OCI-LY7 (cell line): Measurements from ENCODE around the gene ESR2. TPM values are rescaled to one million over a fixed set of nuclear protein-coding genes. Genes with fewer than 3 reads are reported as not detected.

Experiments
- BruUV-seq: library from RNA; stranded (reverse); fragments of 400-500 nt; replicated peaks from 2 replicates; lab custom pipeline; 2021; lab: Mats Ljungman, UMichigan
- CTCF ChIA-PET: fragments of 300-600 bp; sonication (Branson Sonifier 250); formaldehyde crosslinking; loops from one replicate; lab custom pipeline; 2022; ENCODE audit warnings: antibody characterized with exemption; ENCODE audit not compliant: unreplicated experiment; lab: Charles Lee
- POLR2A ChIA-PET: fragments of 300-600 bp; sonication (Branson Sonifier 250); formaldehyde crosslinking; loops from one replicate; lab custom pipeline; 2022; ENCODE audit warnings: antibody characterized with exemption; lab: Charles Lee
- DNase-seq: peaks from one replicate; pipeline ENCODE4 v3.0.0-alpha.2; 2015; ENCODE audit warnings: low spot score
- H2AFZ ChIP-seq: fragments of 200-600 bp; sonication (generic), shearing (Covaris generic); 2 replicates; pipeline ENCODE4 v1.6.1; 2014; ENCODE audit warnings: mild to moderate bottlenecking, antibody characterized with exemption, low read length, moderate library complexity
- H3K27ac ChIP-seq: fragments of 200-600 bp; sonication (generic); 2 replicates; pipeline ENCODE4 v1.5.1; 2014; ENCODE audit warnings: mixed run types, low read depth, mild to moderate bottlenecking, moderate library complexity, low read length, inconsistent platforms; ENCODE audit not compliant: poor library complexity, severe bottlenecking
- H3K36me3 ChIP-seq: fragments of 200-600 bp; sonication (generic); 2 replicates; pipeline ENCODE4 v1.6.1; 2014; ENCODE audit warnings: mild to moderate bottlenecking, antibody characterized with exemption, low read length, moderate library complexity, mixed read lengths; ENCODE audit not compliant: insufficient read depth
- H3K4me1 ChIP-seq: fragments of 200-600 bp; sonication (generic); 2 replicates; pipeline ENCODE4 v1.5.1; 2014; ENCODE audit warnings: mild to moderate bottlenecking, low read length; ENCODE audit not compliant: insufficient read depth, poor library complexity, severe bottlenecking
- H3K4me2 ChIP-seq: fragments of 200-600 bp; sonication (generic); 2 replicates; pipeline ENCODE4 v1.6.1; 2014; ENCODE audit warnings: mild to moderate bottlenecking, low read length
- H3K4me3 ChIP-seq: fragments of 200-600 bp; sonication (generic); 2 replicates; pipeline ENCODE4 v1.5.1; 2014; ENCODE audit warnings: mild to moderate bottlenecking, low read depth, low read length; ENCODE audit not compliant: poor library complexity, severe bottlenecking
- H3K79me2 ChIP-seq: fragments of 200-600 bp; sonication (generic); 2 replicates; pipeline ENCODE4 v1.6.1; 2016; ENCODE audit warnings: low read depth, mild to moderate bottlenecking, low read length, moderate library complexity, mixed read lengths; ENCODE audit not compliant: insufficient read depth
- H3K9me2 ChIP-seq: fragments of 200-600 bp; sonication (generic); 2 replicates; pipeline ENCODE4 v1.6.1; 2016; ENCODE audit warnings: mild to moderate bottlenecking, low read length, mixed read lengths; ENCODE audit not compliant: insufficient read depth
- H3K9me3 ChIP-seq: fragments of 200-600 bp; sonication (generic); 2 replicates; pipeline ENCODE4 v1.6.1; 2014; ENCODE audit warnings: mild to moderate bottlenecking, mixed run types, low read length, mixed read lengths
- H4K20me1 ChIP-seq: fragments of 200-600 bp; sonication (generic); 2 replicates; pipeline ENCODE4 v1.6.1; 2014; ENCODE audit warnings: mild to moderate bottlenecking, antibody characterized with exemption, low read length, moderate library complexity, mixed read lengths; ENCODE audit not compliant: insufficient read depth
- EZH2phosphoT487 ChIP-seq: fragments of 200-600 bp; sonication (generic); IDR thresholded peaks from 2 replicates; pipeline ENCODE4 v1.6.1; 2018; ENCODE audit warnings: low read depth, borderline replicate concordance, mild to moderate bottlenecking, mixed run types, antibody characterized with exemption, low read length, moderate library complexity, mixed read lengths
- intact Hi-C: fragments of 100-400 bp; cut with micrococcal nuclease; formaldehyde crosslinking; loops from one replicate; pipeline ENCODE4 v1.10.0; 2022; ENCODE audit not compliant: unreplicated experiment
- total RNA-seq, 2 experiments: library from RNA; depleted of rRNA in 1 of 2; stranded (reverse); fragments of >200 nt in 1 of 2; shearing (Covaris generic) in 1 of 2; gene quantifications; 2 replicates each; pipeline ENCODE4 v1.2.3, GENCODE V29; 2014 to 2022
- TF ChIP-seq, protein P1 (sequence below): fragments of 200-600 bp; sonication (generic); conservative IDR thresholded peaks from 2 replicates; pipeline ENCODE4 v1.5.1; 2014; ENCODE audit warnings: mild to moderate bottlenecking, antibody characterized with exemption, low read length, moderate library complexity, mixed read lengths

ESR2 gene
- total RNA-seq, 2 experiments from 2014 or later = 13.4 to 37.7 TPM

GRCh38 chr14:64294672-64295413 lies 672 bp upstream of the ESR2 start:
- CTCF ChIA-PET = interaction anchor here (0.6 to 1.6 kb wide), 2 partner anchors 30 to 65 kb away, joined by 5 to 9 read pairs; no protein-coding TSS in a partner anchor
- Histone ChIP-seq H2AFZ (peak overlapping the region; percentile 89), H3K27ac (no peak overlapping the region)

DNA sequence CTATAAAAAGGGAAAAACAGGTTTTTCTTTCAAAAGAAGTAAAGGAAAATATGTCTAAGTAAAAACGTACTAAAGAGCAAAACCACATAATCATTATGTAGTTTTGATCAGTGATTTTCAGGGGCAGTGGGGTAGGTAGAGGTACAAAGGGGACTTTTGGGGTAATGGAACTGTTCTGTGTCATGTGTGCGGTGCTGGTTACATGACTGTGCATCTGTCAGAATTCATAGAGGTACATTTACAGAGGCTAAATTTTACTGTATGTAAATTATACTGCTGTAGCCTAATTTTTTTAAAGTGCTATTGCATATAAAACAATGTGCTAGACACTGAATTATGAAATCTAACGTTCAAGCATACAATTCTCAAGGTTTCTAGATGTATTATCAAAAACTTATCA lies 2.0 kb downstream of the ESR2 start:
- H3K79me2 ChIP-seq = no peaks in the 10 kb centered on the region
- CTCF ChIA-PET = no interaction called here
- H3K4me3 ChIP-seq = no peak overlapping the region
- intact Hi-C loops = loop anchor here (5.0 kb wide), 1 partner anchor 75 kb away; no protein-coding TSS in a partner anchor
- POLR2A ChIA-PET = interaction anchor here (1.0 kb wide), 1 partner anchor 27 kb away, joined by 4 read pairs; no protein-coding TSS in a partner anchor
- TF ChIP-seq EZH2phosphoT487 = no peak
- TF ChIP-seq, protein P1, sequence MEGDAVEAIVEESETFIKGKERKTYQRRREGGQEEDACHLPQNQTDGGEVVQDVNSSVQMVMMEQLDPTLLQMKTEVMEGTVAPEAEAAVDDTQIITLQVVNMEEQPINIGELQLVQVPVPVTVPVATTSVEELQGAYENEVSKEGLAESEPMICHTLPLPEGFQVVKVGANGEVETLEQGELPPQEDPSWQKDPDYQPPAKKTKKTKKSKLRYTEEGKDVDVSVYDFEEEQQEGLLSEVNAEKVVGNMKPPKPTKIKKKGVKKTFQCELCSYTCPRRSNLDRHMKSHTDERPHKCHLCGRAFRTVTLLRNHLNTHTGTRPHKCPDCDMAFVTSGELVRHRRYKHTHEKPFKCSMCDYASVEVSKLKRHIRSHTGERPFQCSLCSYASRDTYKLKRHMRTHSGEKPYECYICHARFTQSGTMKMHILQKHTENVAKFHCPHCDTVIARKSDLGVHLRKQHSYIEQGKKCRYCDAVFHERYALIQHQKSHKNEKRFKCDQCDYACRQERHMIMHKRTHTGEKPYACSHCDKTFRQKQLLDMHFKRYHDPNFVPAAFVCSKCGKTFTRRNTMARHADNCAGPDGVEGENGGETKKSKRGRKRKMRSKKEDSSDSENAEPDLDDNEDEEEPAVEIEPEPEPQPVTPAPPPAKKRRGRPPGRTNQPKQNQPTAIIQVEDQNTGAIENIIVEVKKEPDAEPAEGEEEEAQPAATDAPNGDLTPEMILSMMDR = no peak
- no peak overlapping the region for H2AFZ ChIP-seq
- H4K20me1 ChIP-seq = no peaks in the 10 kb centered on the region
- peaks cover 37% of the 10 kb centered on the region for H3K4me1 ChIP-seq
- H3K27ac ChIP-seq = no peak overlapping the region
- DNase-seq = no peak
- H3K4me2 ChIP-seq = peak overlapping the region; percentile 64; the same call in 1 of the 2 replicates
- no peaks in the 10 kb centered on the region for H3K9me3 ChIP-seq
- no TSS peak for BruUV-seq
- H3K36me3 ChIP-seq = no peaks in the 10 kb centered on the region
- no peaks in the 10 kb centered on the region for H3K9me2 ChIP-seq

More at GRCh38 chr14:64294672-64295413, 672 bp upstream of the ESR2 start:
- Histone ChIP-seq H3K9me2 (no peaks in the 10 kb centered on the region), H3K4me2 (peak overlapping the region; percentile 64), H4K20me1 (no peaks in the 10 kb centered on the region), H3K9me3 (no peaks in the 10 kb centered on the region), H3K4me1 (peaks cover 28% of the 10 kb centered on the region), H3K36me3 (no peaks in the 10 kb centered on the region), H3K4me3 (peak overlapping the region; percentile 45), H3K79me2 (no peaks in the 10 kb centered on the region)
- intact Hi-C loops = loop anchor here (1.0 to 5.0 kb wide), 4 partner anchors 60 to 496 kb away; no protein-coding TSS in a partner anchor
- BruUV-seq = no TSS peak
- TF ChIP-seq EZH2phosphoT487 = no peak
- TF ChIP-seq, protein P1 = peak; percentile 98
- DNase-seq = peak; percentile 90
- POLR2A ChIA-PET = interaction anchor here (0.9 to 2.3 kb wide), 5 partner anchors 58 to 495 kb away, joined by 3 to 9 read pairs (median 6); no protein-coding TSS in a partner anchor
